Keratinocyte (primary cell): ENCODE results near the gene TNFAIP8L3. TPM values are rescaled to one million over a fixed set of nuclear protein-coding genes. Genes with fewer than 3 reads are reported as not detected.

Experiments used
- DNase-seq: peaks from one replicate; pipeline ENCODE4 v3.0.0-alpha.2; 2011; ENCODE audit warnings: low read depth, missing footprints, low spot score
- FAIRE-seq: peaks from 2 replicates; lab custom pipeline; 2011; peaks lifted over from hg19 to GRCh38; lab: Jason Lieb, UNC
- H2AFZ ChIP-seq: 2 replicates; pipeline ENCODE4 v1.6.0; 2012; ENCODE audit warnings: low read length, control low read depth, inconsistent platforms; ENCODE audit not compliant: control insufficient read depth
- H3K27ac ChIP-seq: 2 replicates; pipeline ENCODE4 v1.5.1; 2011; ENCODE audit warnings: low read length; ENCODE audit not compliant: control insufficient read depth, insufficient read depth
- H3K27me3 ChIP-seq: 3 replicates; pipeline ENCODE4 v1.6.0; 2011; ENCODE audit warnings: low read length; ENCODE audit not compliant: control insufficient read depth, insufficient read depth; ENCODE audit errors: extremely low read depth
- H3K36me3 ChIP-seq, 2 experiments: 2 replicates in 1 of 2; 3 replicates in 1 of 2; pipeline ENCODE4 v1.5.1; 2011; ENCODE audit warnings: low read length in 2 of 2, mild to moderate bottlenecking in 1 of 2; ENCODE audit not compliant: control insufficient read depth in 2 of 2, insufficient read depth in 2 of 2; ENCODE audit errors: extremely low read depth in 1 of 2
- H3K4me1 ChIP-seq: 3 replicates; pipeline ENCODE4 v1.5.1; 2011; ENCODE audit warnings: low read length; ENCODE audit not compliant: control insufficient read depth, insufficient read depth; ENCODE audit errors: extremely low read depth
- H3K4me2 ChIP-seq: 3 replicates; pipeline ENCODE4 v1.6.0; 2011; ENCODE audit warnings: low read depth, low read length; ENCODE audit not compliant: control insufficient read depth, insufficient read depth; ENCODE audit errors: extremely low read depth
- H3K4me3 ChIP-seq, 3 experiments: fragments of 200-600 bp in 1 of 3; sonication (generic) in 1 of 3; 2 replicates in 2 of 3; 3 replicates in 1 of 3; pipeline ENCODE4 v1.5.1; 2011 to 2016; ENCODE audit warnings: low read length in 3 of 3, mild to moderate bottlenecking in 3 of 3, control low read depth in 2 of 3, inconsistent platforms in 1 of 3, low read depth in 1 of 3, mixed read lengths in 1 of 3, mixed run types in 1 of 3, moderate library complexity in 1 of 3; ENCODE audit not compliant: control insufficient read depth in 2 of 3, insufficient read depth in 2 of 3; ENCODE audit errors: extremely low read depth in 1 of 3
- H3K79me2 ChIP-seq: 2 replicates; pipeline ENCODE4 v1.6.0; 2012; ENCODE audit warnings: low read length; ENCODE audit not compliant: control insufficient read depth, insufficient read depth
- H3K9ac ChIP-seq: 3 replicates; pipeline ENCODE4 v1.6.0; 2011; ENCODE audit warnings: low read length; ENCODE audit not compliant: control insufficient read depth, insufficient read depth; ENCODE audit errors: extremely low read depth
- H3K9me1 ChIP-seq: 3 replicates; pipeline ENCODE4 v1.6.0; 2011; ENCODE audit warnings: low read length; ENCODE audit not compliant: control insufficient read depth, insufficient read depth; ENCODE audit errors: extremely low read depth
- H3K9me3 ChIP-seq: 2 replicates; pipeline ENCODE4 v1.5.1; 2012; ENCODE audit warnings: low read depth, low read length; ENCODE audit not compliant: control insufficient read depth
- H4K20me1 ChIP-seq: 3 replicates; pipeline ENCODE4 v1.6.0; 2011; ENCODE audit warnings: low read length; ENCODE audit not compliant: control insufficient read depth, insufficient read depth; ENCODE audit errors: extremely low read depth
- EZH2 ChIP-seq: IDR thresholded peaks from one replicate; pipeline ENCODE4 v1.6.1; 2012; ENCODE audit warnings: inconsistent platforms, mild to moderate bottlenecking, low read length, moderate library complexity
- dilution Hi-C: fragments of 300-500 bp; cut with MboI; formaldehyde crosslinking; loops from one replicate; pipeline ENCODE4 v1.7.0; 2020; ENCODE audit warnings: low sequenced_read_pairs; ENCODE audit not compliant: extremely low pct_ligation_motif_present
- polyA plus RNA-seq, 5 experiments: library from polyadenylated mRNA; depleted of rRNA in 3 of 5; stranded (reverse) in 3 of 5; stranded (forward) in 1 of 5; unstranded in 1 of 5; fragments of >200 nt; gene quantifications; 1 replicate in 1 of 5; 2 replicates in 3 of 5; 3 replicates in 1 of 5; pipeline versions ENCODE4 v1.2.1 to v1.2.3, GENCODE V29; 2011 to 2012; ENCODE audit warnings: missing spikeins in 2 of 5, low read depth in 1 of 5, low replicate concordance in 1 of 5
- TF ChIP-seq, protein P1 (sequence below), 3 experiments: IDR thresholded peaks in 1 of 3; conservative IDR thresholded peaks in 1 of 3; optimal IDR thresholded peaks in 1 of 3; 2 replicates in 2 of 3; 3 replicates in 1 of 3; pipeline versions ENCODE3 to v1.5.1; 2011; ENCODE audit warnings: low read length in 3 of 3, mild to moderate bottlenecking in 3 of 3, moderate library complexity in 2 of 3, control low read depth in 1 of 3, inconsistent platforms in 1 of 3; ENCODE audit not compliant: insufficient read depth in 2 of 3; ENCODE audit errors: extremely low read depth in 1 of 3

The TNFAIP8L3 gene
- polyA plus RNA-seq, 1 donor (not counting 4 experiments of a cell fraction or from before 2014, with no cell fraction given): 0.51 TPM

DNA sequence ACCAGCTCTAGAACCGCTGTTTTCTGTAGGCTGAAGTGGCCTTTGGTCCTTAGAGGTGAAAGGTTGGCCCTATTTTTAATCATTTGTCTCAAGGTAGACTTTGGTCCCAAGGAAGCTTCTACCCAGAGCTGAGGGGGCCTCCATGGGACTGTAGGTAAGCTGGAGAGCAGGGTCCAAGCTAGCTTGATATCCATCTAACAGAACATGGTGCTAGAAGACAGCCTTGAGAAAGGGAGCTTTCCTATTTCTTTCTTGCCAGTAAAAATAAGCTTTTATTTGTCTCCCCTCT lies 3.6 kb upstream of the TNFAIP8L3 start:
- no peak overlapping the region for H3K27ac ChIP-seq
- FAIRE-seq: no peak
- dilution Hi-C loops: no loop called here
- H3K4me1 ChIP-seq: peaks cover 5% of the 10 kb centered on the region
- no peaks in the 10 kb centered on the region for H3K36me3 ChIP-seq
- H3K79me2 ChIP-seq: no peaks in the 10 kb centered on the region
- H3K9ac ChIP-seq: no peak overlapping the region
- H4K20me1 ChIP-seq: no peaks in the 10 kb centered on the region
- no peak for TF ChIP-seq EZH2
- TF ChIP-seq, protein P1, sequence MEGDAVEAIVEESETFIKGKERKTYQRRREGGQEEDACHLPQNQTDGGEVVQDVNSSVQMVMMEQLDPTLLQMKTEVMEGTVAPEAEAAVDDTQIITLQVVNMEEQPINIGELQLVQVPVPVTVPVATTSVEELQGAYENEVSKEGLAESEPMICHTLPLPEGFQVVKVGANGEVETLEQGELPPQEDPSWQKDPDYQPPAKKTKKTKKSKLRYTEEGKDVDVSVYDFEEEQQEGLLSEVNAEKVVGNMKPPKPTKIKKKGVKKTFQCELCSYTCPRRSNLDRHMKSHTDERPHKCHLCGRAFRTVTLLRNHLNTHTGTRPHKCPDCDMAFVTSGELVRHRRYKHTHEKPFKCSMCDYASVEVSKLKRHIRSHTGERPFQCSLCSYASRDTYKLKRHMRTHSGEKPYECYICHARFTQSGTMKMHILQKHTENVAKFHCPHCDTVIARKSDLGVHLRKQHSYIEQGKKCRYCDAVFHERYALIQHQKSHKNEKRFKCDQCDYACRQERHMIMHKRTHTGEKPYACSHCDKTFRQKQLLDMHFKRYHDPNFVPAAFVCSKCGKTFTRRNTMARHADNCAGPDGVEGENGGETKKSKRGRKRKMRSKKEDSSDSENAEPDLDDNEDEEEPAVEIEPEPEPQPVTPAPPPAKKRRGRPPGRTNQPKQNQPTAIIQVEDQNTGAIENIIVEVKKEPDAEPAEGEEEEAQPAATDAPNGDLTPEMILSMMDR (optimal IDR thresholded peaks at IDR 0.05 in 1 of 3, IDR thresholded peaks at IDR 0.05 in 1 of 3, conservative IDR thresholded peaks at IDR 0.05 in 1 of 3; ENCODE audit: extremely low read depth in 1 of 3, insufficient read depth in 2 of 3, low read length in 3 of 3): no peak
- no peak overlapping the region for H2AFZ ChIP-seq
- no peak overlapping the region for H3K4me3 ChIP-seq
- H3K4me2 ChIP-seq: no peak overlapping the region
- no peak for DNase-seq
- H3K9me1 ChIP-seq: no peaks in the 10 kb centered on the region
- H3K27me3 ChIP-seq: peaks cover 31% of the 10 kb centered on the region
- H3K9me3 ChIP-seq: no peaks in the 10 kb centered on the region

DNA sequence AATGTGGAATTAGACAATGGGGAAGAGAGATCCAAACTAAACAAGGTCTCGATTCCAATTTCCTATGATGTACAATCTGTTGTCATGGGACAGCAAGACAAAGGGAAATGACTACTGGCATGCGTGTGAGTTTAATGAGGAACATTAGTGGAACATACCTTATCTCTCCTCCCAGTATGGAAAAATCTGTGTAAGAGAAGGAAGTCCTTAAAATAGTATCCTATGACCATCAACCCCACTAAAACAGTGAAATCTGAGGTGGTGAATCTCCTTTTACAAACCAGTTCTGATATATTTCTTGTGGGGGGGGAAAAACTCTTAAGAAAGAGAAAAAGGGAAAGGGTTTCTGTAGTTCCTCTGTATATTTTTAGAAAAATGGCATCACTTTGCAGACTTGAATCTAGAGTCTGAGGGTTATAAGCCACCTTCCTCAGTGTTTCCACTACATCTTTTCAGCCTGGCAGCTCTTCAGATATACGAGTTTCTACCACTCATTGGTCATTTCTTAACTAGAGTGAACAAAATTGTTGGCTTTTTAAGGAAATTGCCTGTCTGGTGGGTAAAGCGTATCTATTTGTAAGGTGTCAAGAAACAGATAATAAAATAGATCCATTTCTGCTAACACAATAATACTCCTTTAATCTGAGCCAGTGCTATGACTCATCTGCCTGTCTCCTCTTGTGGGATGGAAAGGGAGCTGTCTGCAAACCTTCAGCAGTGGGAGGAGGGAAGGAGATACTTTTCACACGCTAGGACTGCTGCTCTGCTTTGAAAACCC lies 3.0 kb upstream of the TNFAIP8L3 start:
- Histone ChIP-seq H4K20me1 (no peaks in the 10 kb centered on the region), H2AFZ (no peak overlapping the region), H3K9ac (no peak overlapping the region), H3K9me3 (no peaks in the 10 kb centered on the region), H3K27ac (no peak overlapping the region), H3K36me3 (no peaks in the 10 kb centered on the region), H3K9me1 (no peaks in the 10 kb centered on the region), H3K4me2 (no peak overlapping the region), H3K27me3 (peaks cover 36% of the 10 kb centered on the region), H3K4me1 (peaks cover 5% of the 10 kb centered on the region), H3K4me3 (no peak overlapping the region), H3K79me2 (no peaks in the 10 kb centered on the region)
- TF ChIP-seq EZH2: no peak
- TF ChIP-seq, protein P1 (optimal IDR thresholded peaks at IDR 0.05 in 1 of 3, IDR thresholded peaks at IDR 0.05 in 1 of 3, conservative IDR thresholded peaks at IDR 0.05 in 1 of 3; ENCODE audit: extremely low read depth in 1 of 3, insufficient read depth in 2 of 3, low read length in 3 of 3): no peak
- dilution Hi-C loops: no loop called here
- DNase-seq (no peak), FAIRE-seq (peak; percentile 76)
